HG02884 (cell line): ENCODE measurements around the gene CT45A1.
"Not testable (repeated sequence)": the region's sequence is repeated elsewhere in the genome, so short reads cannot be mapped to it uniquely, and the experiment has no call there.

Experiments
- ATAC-seq: cut with Tn5 transposase; IDR thresholded peaks from one replicate; pipeline ENCODE4 v1.9.1; 2021; ENCODE audit warnings: mild to moderate bottlenecking, moderate library complexity; ENCODE audit not compliant: unreplicated experiment

The CT45A1 gene

GRCh38 chrX:135713183-135713689, at the start of gene CT45A1:
CT45A1 (plus strand) TSS chrX:135713639; CDS start chrX:135718941, 5,302 bp downstream.
- not testable (repeated sequence) for ATAC-seq

GRCh38 chrX:135672979-135673378, 40.5 kb upstream of the CT45A1 start:
- not testable (repeated sequence) for ATAC-seq

- ATAC-seq = no peak
Measured at GRCh38 chrX:135688137-135688536, 25.3 kb upstream of the CT45A1 start.

GRCh38 chrX:135695471-135695870, 18.0 kb upstream of the CT45A1 start:
- no peak for ATAC-seq

- no peak for ATAC-seq
Measured at GRCh38 chrX:135697601-135698000, 15.8 kb upstream of the CT45A1 start.

GRCh38 chrX:135698924-135699323, 14.5 kb upstream of the CT45A1 start:
- ATAC-seq = no peak

GRCh38 chrX:135707880-135708279, 5.6 kb upstream of the CT45A1 start:
- ATAC-seq = no peak

- no peak for ATAC-seq
Measured at GRCh38 chrX:135713795-135714194, 356 bp downstream of the CT45A1 start.

GRCh38 chrX:135734666-135735065, 21.2 kb downstream of the CT45A1 start:
- ATAC-seq = not testable (repeated sequence)

- no peak for ATAC-seq
Measured at GRCh38 chrX:135737366-135738071, 24.1 kb downstream of the CT45A1 start.

- peak; percentile 69 for ATAC-seq
Measured at GRCh38 chrX:135740681-135741149, 27.3 kb downstream of the CT45A1 start.

GRCh38 chrX:135741192-135741715, 27.8 kb downstream of the CT45A1 start:
- no peak for ATAC-seq

GRCh38 chrX:135744739-135745138, 31.3 kb downstream of the CT45A1 start:
- ATAC-seq = not testable (repeated sequence)

- not testable (repeated sequence) for ATAC-seq
Measured at GRCh38 chrX:135768091-135768490, 54.7 kb downstream of the CT45A1 start, which contains the start of gene CT45A3. CT45A3 (minus strand) TSS chrX:135768191; CDS start chrX:135764444, 3,747 bp downstream.
